Measurements from ENCODE around the gene MGP.

DNA sequence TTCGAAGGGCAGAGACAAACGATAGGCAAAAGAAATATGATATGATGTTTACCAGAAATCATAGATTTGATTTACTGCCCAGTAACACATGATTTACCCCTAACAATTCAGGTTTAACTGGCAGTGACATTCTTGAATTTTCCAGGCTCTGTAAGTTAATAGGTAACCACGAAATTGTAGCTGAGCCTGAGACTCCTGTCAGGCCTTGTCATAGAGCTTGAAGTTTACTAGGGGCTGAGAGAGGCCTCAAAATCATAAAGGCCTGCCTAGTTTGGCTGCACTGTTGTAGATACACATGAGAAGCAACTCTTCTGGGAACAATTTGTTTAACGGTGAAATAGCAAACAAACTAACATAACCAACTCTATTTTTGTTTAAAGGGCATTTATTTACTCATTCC, 49.4 kb upstream of the MGP start:
- TF ChIP-seq POLR2A (IDR thresholded peaks at IDR 0.05): no peak
- TF ChIP-seq, protein P1, sequence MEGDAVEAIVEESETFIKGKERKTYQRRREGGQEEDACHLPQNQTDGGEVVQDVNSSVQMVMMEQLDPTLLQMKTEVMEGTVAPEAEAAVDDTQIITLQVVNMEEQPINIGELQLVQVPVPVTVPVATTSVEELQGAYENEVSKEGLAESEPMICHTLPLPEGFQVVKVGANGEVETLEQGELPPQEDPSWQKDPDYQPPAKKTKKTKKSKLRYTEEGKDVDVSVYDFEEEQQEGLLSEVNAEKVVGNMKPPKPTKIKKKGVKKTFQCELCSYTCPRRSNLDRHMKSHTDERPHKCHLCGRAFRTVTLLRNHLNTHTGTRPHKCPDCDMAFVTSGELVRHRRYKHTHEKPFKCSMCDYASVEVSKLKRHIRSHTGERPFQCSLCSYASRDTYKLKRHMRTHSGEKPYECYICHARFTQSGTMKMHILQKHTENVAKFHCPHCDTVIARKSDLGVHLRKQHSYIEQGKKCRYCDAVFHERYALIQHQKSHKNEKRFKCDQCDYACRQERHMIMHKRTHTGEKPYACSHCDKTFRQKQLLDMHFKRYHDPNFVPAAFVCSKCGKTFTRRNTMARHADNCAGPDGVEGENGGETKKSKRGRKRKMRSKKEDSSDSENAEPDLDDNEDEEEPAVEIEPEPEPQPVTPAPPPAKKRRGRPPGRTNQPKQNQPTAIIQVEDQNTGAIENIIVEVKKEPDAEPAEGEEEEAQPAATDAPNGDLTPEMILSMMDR (IDR thresholded peaks at IDR 0.05): no peak
